Hepatocyte (in vitro differentiated cells): ENCODE results near the gene CNTNAP2. TPM values are rescaled to one million over a fixed set of nuclear protein-coding genes. Genes with fewer than 3 reads are reported as not detected.

Experiments used
- DNase-seq: peaks from one replicate; pipeline ENCODE4 v3.0.0-alpha.2; 2016; ENCODE audit warnings: low spot score
- H2AFZ ChIP-seq: fragments of 200-600 bp; sonication (generic); 2 replicates; pipeline ENCODE4 v1.6.0; 2016; ENCODE audit warnings: antibody characterized with exemption, mild to moderate bottlenecking
- H3K27ac ChIP-seq: fragments of 200-600 bp; sonication (generic); 2 replicates; pipeline ENCODE4 v1.5.1; 2016; ENCODE audit warnings: mild to moderate bottlenecking
- H3K27me3 ChIP-seq: fragments of 200-600 bp; sonication (generic); 2 replicates; pipeline ENCODE4 v1.6.1; 2016
- H3K36me3 ChIP-seq: fragments of 200-600 bp; sonication (generic); replicated peaks from 2 replicates; pipeline ENCODE4 v1.5.1; 2016; ENCODE audit warnings: low read depth; ENCODE audit not compliant: insufficient read depth
- H3K4me1 ChIP-seq: fragments of 200-600 bp; sonication (generic); 2 replicates; pipeline ENCODE4 v1.5.1; 2016; ENCODE audit warnings: mild to moderate bottlenecking, moderate library complexity; ENCODE audit not compliant: insufficient read depth
- H3K4me2 ChIP-seq: fragments of 200-600 bp; sonication (generic); 2 replicates; pipeline ENCODE4 v1.6.0; 2016
- H3K4me3 ChIP-seq: fragments of 200-600 bp; sonication (generic); 2 replicates; pipeline ENCODE4 v1.5.1; 2016; ENCODE audit warnings: mild to moderate bottlenecking
- H3K79me2 ChIP-seq: fragments of 200-600 bp; sonication (generic); 2 replicates; pipeline ENCODE4 v1.6.0; 2017; ENCODE audit warnings: mild to moderate bottlenecking
- H3K9me2 ChIP-seq: fragments of 200-600 bp; sonication (generic); replicated peaks from 2 replicates; pipeline ENCODE4 v1.6.0; 2017; ENCODE audit warnings: mild to moderate bottlenecking; ENCODE audit not compliant: insufficient read depth
- H3K9me3 ChIP-seq: fragments of 200-600 bp; sonication (generic); 2 replicates; pipeline ENCODE4 v1.5.1; 2016; ENCODE audit warnings: low read depth, mild to moderate bottlenecking
- H4K20me1 ChIP-seq: fragments of 200-600 bp; sonication (generic); 2 replicates; pipeline ENCODE4 v1.6.0; 2016; ENCODE audit warnings: mild to moderate bottlenecking; ENCODE audit not compliant: insufficient read depth, poor library complexity, severe bottlenecking
- CTCF ChIP-seq: fragments of 200-600 bp; sonication (generic); IDR thresholded peaks from 2 replicates; pipeline ENCODE4 v1.5.1; 2016; ENCODE audit warnings: antibody characterized with exemption, mild to moderate bottlenecking; ENCODE audit not compliant: poor library complexity
- EZH2 ChIP-seq: fragments of 200-600 bp; sonication (generic); IDR thresholded peaks from 2 replicates; pipeline ENCODE4 v1.6.1; 2016; ENCODE audit warnings: antibody characterized with exemption, mild to moderate bottlenecking, borderline replicate concordance
- EZH2phosphoT487 ChIP-seq: fragments of 200-600 bp; sonication (generic); IDR thresholded peaks from one replicate; pipeline ENCODE4 v1.6.1; 2018; ENCODE audit warnings: antibody characterized with exemption, mild to moderate bottlenecking, low read depth, moderate library complexity; ENCODE audit not compliant: unreplicated experiment, severe bottlenecking
- WGBS: methylation state at CpG from one replicate; pipeline ENCODE4 v1.1.6; 2016; ENCODE audit warnings: low lambda C conversion rate; ENCODE audit errors: missing lambda C conversion rate; 5-methylcytosine and 5-hydroxymethylcytosine counted together
- polyA plus RNA-seq: library from polyadenylated mRNA; unstranded; fragments of >200 nt; fragmentation: Nextera tagmentation; extraction: Ambion mirVana; gene quantifications from 2 replicates; pipeline ENCODE4 v1.2.1, GENCODE V29; 2016
- total RNA-seq: library from RNA; depleted of rRNA; stranded (reverse); fragments of >200 nt; gene quantifications from 2 replicates; pipeline ENCODE4 v1.2.3, GENCODE V29; 2014

CNTNAP2 gene
- total and polyA plus RNA-seq, 2 experiments from 2014 or later: 7.5 to 14.7 TPM

DNA sequence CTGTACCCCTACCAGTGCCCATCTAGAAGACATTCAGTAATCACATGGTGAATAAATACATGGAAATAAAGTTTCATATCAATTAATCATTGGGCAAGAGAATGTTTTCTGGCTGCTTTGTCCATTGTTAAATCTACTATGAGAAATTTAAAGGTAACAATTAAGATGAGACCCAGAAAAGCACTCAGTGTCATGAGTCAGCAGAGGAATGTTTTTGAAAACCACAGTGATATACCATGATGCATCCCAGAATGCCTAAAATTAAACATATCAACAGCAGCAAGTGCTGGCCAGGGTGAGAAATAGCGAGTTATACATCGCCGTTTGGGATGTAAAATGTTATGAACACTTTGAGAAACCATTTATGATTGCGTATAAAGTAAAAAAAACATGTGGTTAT lies 1648.7 kb downstream of the CNTNAP2 start:
- Histone ChIP-seq H2AFZ (no peak overlapping the region), H3K36me3 (no peaks in the 10 kb centered on the region), H3K79me2 (no peaks in the 10 kb centered on the region), H3K4me3 (no peak overlapping the region), H3K27me3 (no peaks in the 10 kb centered on the region), H3K9me3 (no peaks in the 10 kb centered on the region), H3K4me1 (no peaks in the 10 kb centered on the region), H3K4me2 (no peak overlapping the region), H3K9me2 (no peaks in the 10 kb centered on the region), H4K20me1 (no peaks in the 10 kb centered on the region), H3K27ac (no peak overlapping the region)
- DNase-seq: no peak
- no peak for TF ChIP-seq EZH2
- TF ChIP-seq EZH2phosphoT487: no peak
- no peak for TF ChIP-seq CTCF
- WGBS: 92% methylated on average over 4 of the region's 4 CpGs

- 77% methylated on average over 3 of the region's 3 CpGs for whole genome bisulfite sequencing
- DNase-seq: no peak
- Histone ChIP-seq H4K20me1 (no peaks in the 10 kb centered on the region), H3K27ac (no peak overlapping the region), H3K9me2 (no peaks in the 10 kb centered on the region), H3K9me3 (no peaks in the 10 kb centered on the region), H3K27me3 (no peaks in the 10 kb centered on the region), H3K4me1 (no peaks in the 10 kb centered on the region), H3K79me2 (no peaks in the 10 kb centered on the region), H3K36me3 (no peaks in the 10 kb centered on the region), H2AFZ (no peak overlapping the region), H3K4me2 (no peak overlapping the region), H3K4me3 (no peak overlapping the region)
- TF ChIP-seq EZH2 (no peak), EZH2phosphoT487 (no peak), CTCF (no peak)
These were observed 1654.7 kb downstream of the CNTNAP2 start for GRCh38 chr7:147771344-147771743.

GRCh38 chr7:147774461-147774860 lies 1657.9 kb downstream of the CNTNAP2 start:
- H3K4me3 ChIP-seq: no peak overlapping the region
- DNase-seq: no peak
- no peaks in the 10 kb centered on the region for H3K9me2 ChIP-seq
- H3K4me1 ChIP-seq: no peaks in the 10 kb centered on the region
- H3K79me2 ChIP-seq: no peaks in the 10 kb centered on the region
- no peak overlapping the region for H3K4me2 ChIP-seq
- H3K27ac ChIP-seq: no peak overlapping the region
- no peaks in the 10 kb centered on the region for H3K27me3 ChIP-seq
- H2AFZ ChIP-seq: no peak overlapping the region
- H4K20me1 ChIP-seq: no peaks in the 10 kb centered on the region
- no peaks in the 10 kb centered on the region for H3K36me3 ChIP-seq
- TF ChIP-seq EZH2phosphoT487 (no peak), CTCF (no peak), EZH2 (no peak)
- H3K9me3 ChIP-seq: no peaks in the 10 kb centered on the region
- 58% methylated on average over 2 of the region's 2 CpGs for WGBS
